NCI-H446 (cell line): Measurements from ENCODE around the gene IL21R.
"Not testable (repeated sequence)": the region's sequence is repeated elsewhere in the genome, so short reads cannot be mapped to it uniquely, and the experiment has no call there.

Experiments
- DNase-seq, 2 experiments: peaks; one replicate each; lab custom pipeline; 2025; lab: John Stamatoyannopoulos, UW

Gene IL21R

DNA sequence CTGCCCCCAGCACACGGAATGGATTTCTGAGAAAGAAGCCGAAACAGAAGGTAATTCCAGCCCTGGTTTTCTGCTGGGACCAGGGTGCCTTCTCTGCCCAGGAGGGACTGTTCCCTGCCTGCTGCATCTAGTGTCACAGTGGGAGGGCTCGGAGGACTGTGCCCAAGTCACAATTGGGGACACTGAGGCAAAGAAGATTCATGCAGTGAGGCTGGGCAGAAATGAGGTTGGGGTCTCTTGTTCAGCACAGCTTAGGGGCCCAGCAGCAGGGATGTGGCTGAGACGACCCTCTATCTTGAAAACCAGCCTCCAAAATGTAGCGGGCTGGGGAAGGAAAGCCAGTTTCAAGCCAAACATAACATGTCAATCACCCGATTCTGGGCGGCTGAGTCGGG, 592 bp downstream of the IL21R start:
- DNase-seq = no peak

GRCh38 chr16:27402964-27403600, 1.1 kb downstream of the IL21R start:
- DNase-seq = no peak

DNA sequence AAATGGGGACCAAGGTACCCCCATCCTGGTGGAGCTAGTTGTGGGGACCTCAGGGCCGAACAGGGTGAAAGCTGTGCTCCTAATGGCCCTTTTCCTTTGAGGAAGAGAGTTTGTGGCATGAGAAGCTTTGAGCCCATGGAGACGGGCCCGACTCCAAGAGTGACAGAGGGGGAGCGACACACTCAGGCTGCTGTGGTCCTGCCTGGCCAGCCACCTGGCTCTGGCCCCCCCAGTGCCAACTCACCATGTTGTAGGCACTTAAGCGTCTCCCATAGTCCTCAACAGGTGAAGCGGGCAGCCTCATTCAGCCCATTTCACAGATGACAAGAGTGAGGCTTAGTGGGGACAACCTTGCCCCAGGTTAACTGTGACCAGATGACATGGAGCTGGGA, 1.6 kb downstream of the IL21R start:
- DNase-seq = no peak

DNA sequence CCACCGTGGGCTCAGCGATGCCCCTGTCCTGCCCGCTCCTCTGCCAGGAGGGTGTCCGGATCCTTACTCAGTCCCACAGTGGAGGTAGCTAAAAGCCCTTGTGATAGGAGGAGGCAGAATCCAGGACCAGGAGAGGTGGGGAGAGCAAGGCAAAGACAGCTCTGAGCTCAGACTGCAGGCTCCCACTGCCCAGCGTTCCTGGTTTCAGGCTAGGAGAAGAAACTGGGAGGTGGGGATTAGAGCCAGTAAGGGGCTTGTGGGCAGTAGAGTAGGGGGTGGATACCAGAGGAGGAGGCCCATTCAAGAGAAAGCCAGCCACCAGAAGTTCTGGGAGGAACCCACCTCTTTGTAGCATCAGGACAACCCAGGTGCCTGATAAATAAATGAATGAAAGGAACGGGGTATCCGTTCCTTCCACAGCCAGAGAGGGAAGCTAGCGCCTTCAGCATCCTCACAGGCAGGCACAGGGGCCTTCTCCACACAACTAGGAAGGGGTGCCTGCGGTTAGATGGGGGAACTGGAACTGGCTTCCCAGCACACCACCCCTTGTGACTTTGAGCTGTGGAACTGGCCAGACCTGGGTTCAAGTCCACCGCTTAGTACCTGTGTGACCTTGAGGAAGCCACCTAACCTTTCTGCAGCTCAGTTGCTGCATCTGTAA, 2.3 kb downstream of the IL21R start:
- DNase-seq = no peak

- DNase-seq = peak in 1 of 2 experiments; percentile 45
Measured at GRCh38 chr16:27405546-27406451, 3.8 kb downstream of the IL21R start.

DNA sequence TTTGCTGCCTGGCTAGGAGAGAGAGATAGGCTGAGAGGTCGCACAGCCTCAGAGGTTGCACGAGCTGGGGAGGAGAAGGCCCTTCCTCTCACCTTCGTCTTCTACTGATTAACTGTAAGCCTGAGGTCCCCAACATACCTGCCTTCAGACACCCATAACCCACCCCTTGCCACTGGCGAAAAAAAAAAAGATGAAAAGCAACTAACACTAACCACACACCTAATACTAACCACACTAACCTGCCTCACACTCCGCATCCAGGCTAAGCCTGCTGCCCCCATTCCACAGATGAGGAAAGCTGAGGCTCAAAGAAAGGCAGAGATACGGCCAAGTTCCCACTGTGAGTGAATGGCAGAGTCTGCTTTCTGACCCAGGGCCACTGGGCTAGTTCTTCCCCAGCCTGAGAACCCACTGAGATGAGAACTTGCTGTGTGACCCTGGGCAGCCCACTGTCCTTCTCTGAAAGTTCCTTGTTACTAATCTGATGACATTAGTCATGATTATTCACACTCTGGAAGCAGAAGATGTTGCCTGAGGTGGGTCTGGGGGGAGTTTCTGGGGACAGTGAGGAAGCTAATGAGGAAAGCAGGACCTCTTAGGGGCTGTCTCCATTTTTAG, 4.6 kb downstream of the IL21R start:
- no peak for DNase-seq

DNA sequence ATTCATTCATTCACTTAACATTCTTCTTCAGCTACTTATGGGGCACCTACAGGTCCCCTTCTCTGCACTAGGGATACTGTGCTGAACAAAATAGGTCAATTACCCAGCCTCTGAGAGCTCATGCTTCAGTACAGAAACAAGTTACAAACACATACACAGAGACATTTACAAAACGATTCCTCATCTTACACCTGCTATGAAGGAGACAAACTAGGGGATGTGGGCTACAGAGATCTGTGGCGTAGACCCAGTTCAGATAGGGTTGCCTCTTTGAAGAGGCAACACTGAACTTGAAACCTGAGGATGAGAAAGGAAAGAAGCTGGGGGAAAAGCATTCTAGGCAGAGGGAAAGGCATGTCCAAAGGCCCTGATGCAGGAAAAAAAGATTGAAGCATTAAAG, 5.2 kb downstream of the IL21R start:
- no peak for DNase-seq

DNA sequence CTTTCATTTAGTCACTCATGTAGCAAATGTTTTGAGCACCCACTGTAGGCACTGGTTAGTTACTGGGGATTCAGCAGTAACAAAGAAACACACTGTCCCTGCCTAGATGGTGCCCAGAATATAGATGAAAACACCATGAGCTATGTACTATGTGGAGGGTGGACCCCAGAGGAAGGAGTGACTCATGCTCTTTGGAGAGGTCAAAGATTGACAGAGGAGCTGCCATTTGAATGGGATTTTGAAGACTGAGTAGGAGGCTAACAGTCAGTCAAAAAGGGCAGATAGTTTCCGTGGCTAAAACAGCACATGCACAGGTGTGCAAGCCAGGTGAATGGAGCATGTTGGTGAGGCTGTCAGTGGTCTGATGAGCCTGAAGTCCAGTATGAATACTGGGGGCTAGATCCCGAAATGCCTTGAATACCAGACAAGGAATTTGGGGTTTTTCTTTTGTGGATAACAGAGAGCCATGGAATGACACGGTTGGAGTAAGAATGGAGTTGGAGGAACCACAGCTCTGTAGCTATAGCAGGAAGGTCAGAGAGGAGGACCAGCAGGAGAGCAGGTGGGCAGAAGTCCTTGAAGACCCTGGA, 6.1 kb downstream of the IL21R start:
- no peak for DNase-seq

DNA sequence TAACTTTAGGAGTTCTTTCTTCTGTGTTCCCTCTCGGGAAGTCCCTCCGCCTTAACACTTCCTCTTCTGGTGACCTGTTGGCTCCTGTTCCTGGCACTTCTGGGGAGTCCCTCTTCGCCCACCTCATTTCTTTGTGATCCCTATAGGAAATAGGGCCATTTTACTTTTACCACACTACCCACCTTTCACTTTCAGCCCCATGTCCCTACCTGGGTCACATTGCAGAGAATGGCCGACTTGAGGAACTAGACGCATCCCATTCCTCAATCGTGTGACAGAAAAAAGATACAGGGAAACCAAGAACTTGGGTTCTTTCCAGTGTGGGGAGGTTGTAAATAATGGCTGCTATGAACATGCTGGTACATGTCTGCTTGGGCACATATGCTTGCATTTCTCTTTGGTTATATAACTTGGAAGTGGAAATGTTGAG, 6.6 kb downstream of the IL21R start:
- DNase-seq = peak in 1 of 2 experiments; percentile 7

GRCh38 chr16:27409958-27410357, 8.0 kb downstream of the IL21R start:
- DNase-seq = not testable (repeated sequence)

GRCh38 chr16:27410761-27411160, 8.8 kb downstream of the IL21R start:
- no peak for DNase-seq

DNA sequence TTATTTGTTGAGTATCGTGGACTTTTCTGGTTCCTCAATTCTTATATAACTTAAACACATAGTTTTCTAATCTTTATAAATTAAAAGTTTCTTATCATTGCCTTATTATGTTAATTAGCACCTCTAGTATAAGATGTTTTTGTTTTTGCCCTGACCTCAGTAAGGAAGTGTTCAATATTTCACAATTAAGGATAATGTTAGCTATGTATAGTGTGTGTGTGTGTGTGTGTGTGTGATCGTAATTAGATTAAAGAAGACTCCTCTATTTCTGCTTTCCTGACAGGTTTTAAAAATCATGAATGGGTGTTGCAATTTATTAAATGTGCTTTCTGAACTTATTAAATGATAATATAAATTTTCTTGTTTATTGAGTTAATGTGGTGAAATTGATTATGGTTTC, 12.0 kb downstream of the IL21R start:
- DNase-seq = no peak

GRCh38 chr16:27414788-27415431, 12.9 kb downstream of the IL21R start:
- DNase-seq = no peak

- no peak for DNase-seq
Measured at GRCh38 chr16:27417047-27417671, 15.2 kb downstream of the IL21R start.

DNA sequence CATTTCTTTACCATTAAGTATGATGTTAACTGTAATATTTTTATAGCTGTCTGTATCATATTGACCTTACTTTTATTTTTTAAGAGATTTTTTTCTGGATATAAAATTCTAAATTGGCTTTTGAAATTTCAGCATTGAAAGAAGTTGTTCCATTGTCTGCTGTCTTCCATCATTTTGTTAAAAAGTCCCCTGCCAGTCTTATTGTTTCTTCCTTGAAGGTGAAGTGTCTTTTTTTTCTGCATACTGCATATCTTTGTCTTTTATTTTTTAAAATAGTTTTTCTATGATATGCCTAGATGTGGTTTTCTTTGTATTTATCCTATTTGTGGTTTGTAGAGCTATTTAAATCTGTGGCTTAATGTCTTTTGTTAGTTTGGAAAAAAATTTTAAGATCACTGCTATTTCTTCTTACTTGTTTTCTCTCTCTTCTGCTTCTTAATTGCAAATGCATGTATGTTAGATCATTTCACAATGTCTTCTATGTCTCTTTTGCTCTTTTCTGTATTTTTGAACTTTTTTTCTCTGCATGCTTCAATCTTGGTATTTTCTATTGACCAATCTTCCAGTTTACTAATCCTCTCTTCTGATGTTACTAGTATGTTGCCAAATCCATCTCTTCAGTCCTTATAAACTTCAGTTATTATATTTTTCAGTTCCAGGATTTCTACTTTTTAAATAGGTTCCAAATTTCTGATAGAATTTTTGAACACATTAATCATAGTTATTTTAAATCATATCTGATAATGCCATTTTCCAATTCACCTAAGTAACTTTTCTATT, 20.2 kb downstream of the IL21R start:
- no peak for DNase-seq

- DNase-seq = no peak
Measured at GRCh38 chr16:27424772-27425498, 23.0 kb downstream of the IL21R start.

- no peak for DNase-seq
Measured at GRCh38 chr16:27425961-27426360, 24.0 kb downstream of the IL21R start.

GRCh38 chr16:27426423-27427408, 24.7 kb downstream of the IL21R start:
- peak; percentile 7 to 55 for DNase-seq
